ENCODE data around the gene HOXA4. TPM values are rescaled to one million over a fixed set of nuclear protein-coding genes. Genes with fewer than 3 reads are reported as not detected.

Gene HOXA4
- total and polyA plus RNA-seq, 2 experiments from 2014 or later, result not detected

MicroRNAs encoded within 50 kb of the gene (microRNA counts, 767-probe panel; counts per million panel counts)
- not detected for microRNA hsa-miR-196b-5p

Small RNA genes within 50 kb of the gene (microRNA-seq; reads per million reads assigned to microRNA genes)
- 2.7 reads per million, percentile 8 among the genes with 10 or more reads in this experiment for gene MIR196B

Small RNA genes within 50 kb of the gene (small RNA-seq; reads per million reads assigned to genes)
- not detected for gene AC004080.5 (ENCODE audit: low replicate concordance)
- gene RF01977 (ENCODE audit: low replicate concordance), result not detected

Other genes starting within 250 kb of the HOXA4 start
- not detected in 2 replicates for gene HOXA1, start 34.8 kb downstream of the HOXA4 start, total RNA-seq (2014; rRNA removed; shearing (Covaris generic))
- not detected in 2 replicates for gene HOXA1, start 34.8 kb downstream of the HOXA4 start, polyA plus RNA-seq (2016; fragmentation: Nextera tagmentation; extraction: Ambion mirVana)
- gene HOXA2, start 28.1 kb downstream of the HOXA4 start, total RNA-seq (2014; rRNA removed; shearing (Covaris generic)), result not detected in 2 replicates
- gene HOXA2, start 28.1 kb downstream of the HOXA4 start, polyA plus RNA-seq (2016; fragmentation: Nextera tagmentation; extraction: Ambion mirVana), result not detected in 2 replicates
- not detected in 2 replicates for gene HOXA5, start 12.9 kb upstream of the HOXA4 start, total RNA-seq (2014; rRNA removed; shearing (Covaris generic))
- not detected in 2 replicates for gene HOXA5, start 12.9 kb upstream of the HOXA4 start, polyA plus RNA-seq (2016; fragmentation: Nextera tagmentation; extraction: Ambion mirVana)
- not detected in 2 replicates for gene HOXA6, start 17.0 kb upstream of the HOXA4 start, total RNA-seq (2014; rRNA removed; shearing (Covaris generic))
- not detected in 2 replicates for gene HOXA6, start 17.0 kb upstream of the HOXA4 start, polyA plus RNA-seq (2016; fragmentation: Nextera tagmentation; extraction: Ambion mirVana)
- not detected in 2 replicates for gene HOXA3, start 21.8 kb upstream of the HOXA4 start, total RNA-seq (2014; rRNA removed; shearing (Covaris generic))
- not detected in 2 replicates for gene HOXA3, start 21.8 kb upstream of the HOXA4 start, polyA plus RNA-seq (2016; fragmentation: Nextera tagmentation; extraction: Ambion mirVana)
- gene HOXA7, start 25.9 kb upstream of the HOXA4 start, total RNA-seq (2014; rRNA removed; shearing (Covaris generic)), result not detected in 2 replicates
- gene HOXA7, start 25.9 kb upstream of the HOXA4 start, polyA plus RNA-seq (2016; fragmentation: Nextera tagmentation; extraction: Ambion mirVana), result 0.24 TPM in 1 of 2 replicates, not detected in the other
- gene HOXA9, start 34.8 kb upstream of the HOXA4 start, total RNA-seq (2014; rRNA removed; shearing (Covaris generic)), result not detected in 2 replicates
- gene HOXA9, start 34.8 kb upstream of the HOXA4 start, polyA plus RNA-seq (2016; fragmentation: Nextera tagmentation; extraction: Ambion mirVana), result not detected in 2 replicates
- gene HOXA10, start 43.6 kb upstream of the HOXA4 start, total RNA-seq (2014; rRNA removed; shearing (Covaris generic)), result not detected in 2 replicates
- gene HOXA10, start 43.6 kb upstream of the HOXA4 start, polyA plus RNA-seq (2016; fragmentation: Nextera tagmentation; extraction: Ambion mirVana), result not detected in 2 replicates
- gene HOXA11, start 54.5 kb upstream of the HOXA4 start, total RNA-seq (2014; rRNA removed; shearing (Covaris generic)), result not detected in 2 replicates
- not detected in 2 replicates for gene HOXA11, start 54.5 kb upstream of the HOXA4 start, polyA plus RNA-seq (2016; fragmentation: Nextera tagmentation; extraction: Ambion mirVana)
- gene HOXA13, start 69.3 kb upstream of the HOXA4 start, total RNA-seq (2014; rRNA removed; shearing (Covaris generic)), result not detected in 2 replicates
- gene HOXA13, start 69.3 kb upstream of the HOXA4 start, polyA plus RNA-seq (2016; fragmentation: Nextera tagmentation; extraction: Ambion mirVana), result not detected in 2 replicates
- gene EVX1, start 112.0 kb upstream of the HOXA4 start, total RNA-seq (2014; rRNA removed; shearing (Covaris generic)), result not detected in 2 replicates
- not detected in 2 replicates for gene EVX1, start 112.0 kb upstream of the HOXA4 start, polyA plus RNA-seq (2016; fragmentation: Nextera tagmentation; extraction: Ambion mirVana)

Data from GM23338 (cell line).